Left lung (tissue), 10 donors: ENCODE results near the gene LDLRAD3. TPM values are rescaled to one million over a fixed set of nuclear protein-coding genes. Genes with fewer than 3 reads are reported as not detected.

Source experiments
- ATAC-seq: fragments of 200-7000 bp; cut with Tn5 transposase; one replicate; pipeline ENCODE4 v1.9.1; 2020; ENCODE audit warnings: moderate library complexity
- DNase-seq, 4 donors: peaks; one replicate each; pipeline ENCODE4 v3.0.0-alpha.2; 2013 to 2020
- H3K27ac ChIP-seq, 2 donors: fragments of 200-600 bp; sonication (generic) in 1 of 2; one replicate each; pipeline versions ENCODE4 v1.5.0 to v1.8.0; 2020 to 2021
- H3K27me3 ChIP-seq, 2 donors: fragments of 200-600 bp; sonication (generic) in 1 of 2; one replicate each; pipeline versions ENCODE4 v1.5.0 to v1.8.0; 2020 to 2021
- H3K36me3 ChIP-seq, 2 donors: fragments of 200-600 bp; sonication (generic) in 1 of 2; one replicate each; pipeline versions ENCODE4 v1.5.0 to v1.8.0; 2020 to 2021
- H3K4me1 ChIP-seq, 2 donors: fragments of 200-600 bp; one replicate each; pipeline ENCODE4 v1.8.0; 2021
- H3K4me3 ChIP-seq, 2 donors: fragments of 200-600 bp; sonication (generic) in 1 of 2; one replicate each; pipeline versions ENCODE4 v1.5.0 to v1.8.0; 2020 to 2021; ENCODE audit warnings: mild to moderate bottlenecking in 1 of 2
- H3K9me3 ChIP-seq, 2 donors: fragments of 200-600 bp; sonication (generic) in 1 of 2; one replicate each; pipeline versions ENCODE4 v1.5.0 to v1.8.0; 2020 to 2021
- CTCF ChIP-seq, 2 donors: fragments of 200-600 bp; sonication (generic) in 1 of 2; IDR thresholded peaks; one replicate each; pipeline versions ENCODE4 v1.5.0 to v1.8.0; 2021; ENCODE audit warnings: antibody characterized with exemption in 2 of 2
- intact Hi-C, 2 donors: fragments of 100-400 bp; cut with DNase I; formaldehyde crosslinking; loops; one replicate each; pipeline versions ENCODE4 v1.11.2 to v1.14.2; 2022
- polyA plus RNA-seq, 6 donors: library from polyadenylated mRNA; unstranded; fragments of 120-200 nt; gene quantifications; one replicate each; pipeline ENCODE4 v1.2.1, GENCODE V29; 2013; ENCODE audit not compliant: insufficient read length in 6 of 6
- total RNA-seq, 2 donors: library from RNA; stranded (reverse); fragmentation: NEBNext Ultra II Directional; extraction: Animal tissue kit (Norgen Biotek cat#: 25700); gene quantifications; one replicate each; pipeline ENCODE4 v1.2.1, GENCODE V29; 2021
- donor health status: DM: no; HTN: yes; CAD: no.
- donor health status: DM: no; HTN: no; CAD: no.

Gene LDLRAD3
- total and polyA plus RNA-seq, 8 donors = 7.1 to 18.2 (median 16.8) TPM

GRCh38 chr11:36108881-36109589, 165.2 kb downstream of the LDLRAD3 start:
- Histone ChIP-seq H3K27me3 (peaks cover 0 to 3% of the 10 kb centered on the region in 2 donors), H3K9me3 (peaks cover 0 to 10% of the 10 kb centered on the region in 2 donors), H3K4me3 (no peak overlapping the region), H3K4me1 (no peaks in the 10 kb centered on the region), H3K27ac (no peak overlapping the region), H3K36me3 (no peaks in the 10 kb centered on the region)
- TF ChIP-seq CTCF (IDR thresholded peaks at IDR 0.05) = no peak
- intact Hi-C loops = no loop called here
- ATAC-seq (no peak), DNase-seq (no peak)

GRCh38 chr11:36109590-36109849, 165.7 kb downstream of the LDLRAD3 start:
- intact Hi-C loops = no loop called here
- peaks cover 0 to 11% of the 10 kb centered on the region in 2 donors for H3K9me3 ChIP-seq
- peaks cover 0 to 3% of the 10 kb centered on the region in 2 donors for H3K27me3 ChIP-seq
- H3K27ac ChIP-seq = no peak overlapping the region
- no peaks in the 10 kb centered on the region for H3K36me3 ChIP-seq
- TF ChIP-seq CTCF (IDR thresholded peaks at IDR 0.05) = no peak
- no peaks in the 10 kb centered on the region for H3K4me1 ChIP-seq
- DNase-seq (no peak), ATAC-seq (no peak)
- no peak overlapping the region for H3K4me3 ChIP-seq

- Histone ChIP-seq H3K36me3 (no peaks in the 10 kb centered on the region), H3K4me1 (no peaks in the 10 kb centered on the region), H3K27me3 (peaks cover 0 to 3% of the 10 kb centered on the region in 2 donors), H3K4me3 (no peak overlapping the region), H3K27ac (no peak overlapping the region), H3K9me3 (peaks cover 0 to 11% of the 10 kb centered on the region in 2 donors)
- DNase-seq (no peak), ATAC-seq (no peak)
- no peak for TF ChIP-seq CTCF (IDR thresholded peaks at IDR 0.05)
- intact Hi-C loops = no loop called here
Measured at GRCh38 chr11:36109850-36110606, 166.2 kb downstream of the LDLRAD3 start.

GRCh38 chr11:36110668-36111410, 167.0 kb downstream of the LDLRAD3 start:
- ATAC-seq = no peak
- intact Hi-C loops = no loop called here

More at GRCh38 chr11:36110668-36111410, 167.0 kb downstream of the LDLRAD3 start:
- peaks cover 0 to 3% of the 10 kb centered on the region in 2 donors for H3K27me3 ChIP-seq
- no peak overlapping the region for H3K27ac ChIP-seq
- no peak for TF ChIP-seq CTCF (IDR thresholded peaks at IDR 0.05)
- no peak for DNase-seq
- H3K36me3 ChIP-seq = no peaks in the 10 kb centered on the region
- peaks cover 0 to 11% of the 10 kb centered on the region in 2 donors for H3K9me3 ChIP-seq
- no peaks in the 10 kb centered on the region for H3K4me1 ChIP-seq
- H3K4me3 ChIP-seq = no peak overlapping the region
